HG03520 (cell line): ENCODE data around the gene OCLN.
A peak's percentile ranks its signal among the peaks of the same experiment; 100 is the strongest.
"Not testable (repeated sequence)": the region's sequence is repeated elsewhere in the genome, so short reads cannot be mapped to it uniquely, and the experiment has no call there.

ENCODE experiments used
- ATAC-seq: cut with Tn5 transposase; IDR thresholded peaks from one replicate; pipeline ENCODE4 v1.9.1; 2021; ENCODE audit warnings: mild to moderate bottlenecking, moderate library complexity; ENCODE audit not compliant: unreplicated experiment

Gene OCLN

GRCh38 chr5:69492391-69492922 is at the start of gene OCLN:
Gene OCLN (plus strand): TSS chr5:69492790. CDS start chr5:69504245, 11,455 bp downstream.
- ATAC-seq, result peak; percentile 52

- no peak for ATAC-seq
Measured at GRCh38 chr5:69444127-69444754, 48.3 kb upstream of the OCLN start.

- no peak for ATAC-seq
Measured at GRCh38 chr5:69449511-69449910, 43.1 kb upstream of the OCLN start.

GRCh38 chr5:69450116-69450515 is 42.5 kb upstream of the OCLN start:
- no peak for ATAC-seq

- not testable (repeated sequence) for ATAC-seq
Measured at GRCh38 chr5:69450527-69450926, 42.1 kb upstream of the OCLN start.

- no peak for ATAC-seq
Measured at GRCh38 chr5:69451941-69452647, 40.5 kb upstream of the OCLN start.

GRCh38 chr5:69453487-69453886 is 39.1 kb upstream of the OCLN start:
- ATAC-seq, result not testable (repeated sequence)

- no peak for ATAC-seq
Measured at GRCh38 chr5:69454460-69455249, 37.9 kb upstream of the OCLN start.

GRCh38 chr5:69455428-69455988 is 37.1 kb upstream of the OCLN start:
- ATAC-seq, result not testable (repeated sequence)

- no peak for ATAC-seq
Measured at GRCh38 chr5:69462170-69462569, 30.4 kb upstream of the OCLN start.

GRCh38 chr5:69466375-69466774 is 26.2 kb upstream of the OCLN start:
- not testable (repeated sequence) for ATAC-seq

- ATAC-seq, result peak; percentile 91
Measured at GRCh38 chr5:69467442-69468225, 25.0 kb upstream of the OCLN start.

- no peak for ATAC-seq
Measured at GRCh38 chr5:69468631-69469030, 24.0 kb upstream of the OCLN start.

GRCh38 chr5:69471516-69471915 is 21.1 kb upstream of the OCLN start:
- ATAC-seq, result not testable (repeated sequence)

GRCh38 chr5:69472535-69473143 is 20.0 kb upstream of the OCLN start:
- ATAC-seq, result not testable (repeated sequence)

- ATAC-seq, result no peak
Measured at GRCh38 chr5:69477170-69477569, 15.4 kb upstream of the OCLN start.

GRCh38 chr5:69478296-69478695 is 14.3 kb upstream of the OCLN start:
- not testable (repeated sequence) for ATAC-seq

GRCh38 chr5:69484891-69485290 is 7.7 kb upstream of the OCLN start:
- no peak for ATAC-seq

- ATAC-seq, result no peak
Measured at GRCh38 chr5:69485471-69485870, 7.1 kb upstream of the OCLN start.

GRCh38 chr5:69489246-69489645 is 3.3 kb upstream of the OCLN start:
- no peak for ATAC-seq
